GDM1 (cell line): Measurements from ENCODE around the gene FAM171A2.

ENCODE experiments used
- DNase-seq: peaks from one replicate; lab custom pipeline; 2025; lab: John Stamatoyannopoulos, UW

FAM171A2 gene

GRCh38 chr17:44323359-44324091, 40.1 kb downstream of the FAM171A2 start:
- DNase-seq: no peak

GRCh38 chr17:44322236-44322895, 41.3 kb downstream of the FAM171A2 start:
- no peak for DNase-seq

DNA sequence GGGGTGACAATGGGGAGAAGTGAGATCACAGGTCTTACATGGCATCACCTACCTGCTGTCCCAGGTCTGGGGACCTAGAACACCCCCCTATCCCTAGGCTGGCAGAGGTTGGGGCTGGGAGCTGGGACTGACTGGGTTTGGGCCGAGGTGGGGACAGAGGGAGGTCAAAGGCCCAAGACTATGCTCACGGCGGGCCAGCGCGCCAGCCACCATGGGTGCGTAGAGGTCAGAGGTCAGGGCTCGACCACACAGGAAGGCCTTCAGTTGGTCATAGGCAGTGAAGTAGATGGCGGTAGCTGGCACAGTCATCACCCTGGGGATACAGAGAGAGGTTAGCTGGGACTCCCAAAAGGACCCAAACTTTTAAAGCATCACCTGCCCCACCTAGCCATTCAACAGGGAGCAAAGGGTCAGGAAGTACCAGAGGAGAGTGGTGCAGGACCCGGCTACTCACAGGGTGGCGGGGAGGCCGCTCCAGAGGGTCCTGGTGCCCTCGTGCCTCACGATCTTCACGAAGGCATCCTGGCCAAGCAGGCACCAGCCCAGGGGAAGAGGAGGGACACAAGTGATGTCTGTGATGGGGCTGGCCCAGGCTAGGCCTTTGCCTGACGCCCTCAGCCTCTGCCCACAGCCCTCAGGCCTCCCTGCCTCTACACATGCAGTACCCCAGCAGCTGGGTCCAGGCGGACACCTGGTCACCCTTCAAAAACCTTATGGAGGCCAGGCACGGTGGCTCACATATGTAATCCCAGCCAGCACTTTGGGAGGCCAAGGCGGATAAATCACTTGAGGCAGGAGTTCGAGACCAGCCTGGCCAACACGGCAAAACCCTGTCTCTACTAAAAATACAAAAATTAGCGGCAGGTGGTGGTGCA, 42.2 kb downstream of the FAM171A2 start:
- DNase-seq: no peak

- no peak for DNase-seq
Measured at GRCh38 chr17:44320066-44320465, 43.6 kb downstream of the FAM171A2 start.

- DNase-seq: no peak
Measured at GRCh38 chr17:44318077-44318892, 45.4 kb downstream of the FAM171A2 start.

DNA sequence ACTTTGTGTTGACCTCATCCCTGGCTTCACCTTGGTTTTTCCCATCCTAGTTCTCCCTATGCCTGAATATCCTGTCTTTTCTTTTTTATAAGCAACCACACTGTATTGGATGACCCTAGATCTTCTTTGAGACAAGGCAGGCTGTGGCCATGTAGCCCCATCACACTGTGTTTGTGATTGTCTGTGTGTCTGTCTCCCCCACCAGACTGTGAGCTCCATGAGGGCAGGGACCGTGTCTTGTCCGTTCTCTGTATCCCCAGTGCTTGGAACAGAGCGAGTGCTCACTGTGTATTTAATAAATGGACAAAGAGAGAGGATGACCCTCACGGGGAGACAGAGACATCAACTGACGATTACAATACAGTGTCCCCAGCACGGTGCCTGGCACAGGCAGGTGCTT, 46.1 kb downstream of the FAM171A2 start:
- no peak for DNase-seq

DNA sequence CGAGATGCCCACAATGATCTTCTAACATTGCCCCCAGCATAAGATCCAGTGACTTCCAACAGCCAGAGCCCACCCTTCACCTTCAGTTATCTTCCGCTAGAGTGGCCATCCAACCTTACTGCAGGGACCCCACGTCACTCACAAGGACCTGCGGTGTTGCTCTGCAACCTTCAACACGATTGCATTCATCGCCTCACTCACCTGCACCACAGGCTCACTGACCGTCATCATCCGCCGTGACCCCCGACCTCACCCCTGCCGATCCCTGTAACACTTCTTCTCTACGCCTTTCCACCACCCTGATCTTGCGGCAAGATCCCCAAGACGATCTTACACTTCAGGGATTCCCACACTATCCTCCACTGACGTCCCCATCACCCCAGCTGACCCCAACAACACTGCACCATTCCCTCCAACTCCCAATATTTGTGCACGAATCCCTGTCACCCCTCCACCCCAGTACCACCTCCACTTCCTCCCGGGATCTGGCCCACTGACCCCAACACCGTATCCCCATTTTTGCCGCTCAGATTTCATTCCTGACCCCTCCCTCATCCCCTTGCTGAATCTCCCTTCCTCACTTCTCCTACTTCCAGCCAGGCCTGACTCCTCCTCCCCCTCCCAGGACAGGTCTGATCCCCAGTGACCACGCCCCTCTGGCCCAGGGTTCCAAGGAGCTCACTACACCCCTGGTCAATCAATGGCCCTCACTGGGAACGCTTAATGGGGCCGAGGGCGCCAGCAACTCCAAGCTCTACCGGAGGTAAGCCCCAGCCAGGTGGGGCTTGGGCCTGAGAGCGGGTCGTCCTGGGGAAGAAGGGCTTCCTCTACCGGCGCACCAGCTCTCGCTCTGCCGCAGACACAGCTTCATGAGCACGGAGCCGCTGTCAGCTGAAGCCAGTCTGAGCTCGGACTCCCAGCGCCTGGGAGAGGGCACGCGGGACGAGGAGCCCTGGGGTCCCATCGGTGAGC, 47.6 kb downstream of the FAM171A2 start:
- no peak for DNase-seq

DNA sequence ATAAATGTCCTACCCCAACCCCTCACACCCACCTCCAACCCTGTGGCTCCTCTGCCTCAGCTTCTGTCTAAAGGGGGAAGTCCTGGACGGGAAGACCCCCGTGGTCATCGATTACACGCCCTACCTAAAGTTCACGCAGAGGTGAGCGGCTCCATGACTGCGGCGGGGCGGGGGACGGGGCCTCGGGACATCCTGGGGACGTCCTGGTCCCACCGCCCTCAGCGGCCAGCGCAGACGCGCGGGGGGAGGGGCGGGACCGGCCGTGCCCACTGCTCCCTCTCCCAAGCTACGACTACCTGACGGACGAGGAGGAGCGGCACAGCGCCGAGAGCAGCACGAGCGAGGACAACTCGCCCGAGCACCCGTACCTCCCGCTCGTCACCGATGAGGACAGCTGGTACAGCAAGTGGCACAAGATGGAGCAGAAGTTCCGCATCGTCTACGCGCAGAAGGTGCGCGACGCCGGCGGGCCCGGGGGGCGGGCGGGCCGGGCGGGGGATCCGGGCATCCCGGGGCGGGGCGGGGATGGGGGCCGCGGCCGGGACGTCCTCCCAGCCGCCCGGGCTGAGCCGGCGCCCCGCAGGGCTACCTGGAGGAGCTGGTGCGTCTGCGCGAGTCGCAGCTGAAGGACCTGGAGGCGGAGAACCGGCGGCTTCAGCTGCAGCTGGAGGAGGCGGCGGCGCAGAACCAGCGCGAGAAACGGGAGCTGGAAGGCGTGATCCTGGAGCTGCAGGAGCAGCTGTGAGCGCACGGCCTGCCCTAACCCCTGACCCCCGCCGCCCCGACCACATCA, 48.6 kb downstream of the FAM171A2 start:
- DNase-seq: no peak

DNA sequence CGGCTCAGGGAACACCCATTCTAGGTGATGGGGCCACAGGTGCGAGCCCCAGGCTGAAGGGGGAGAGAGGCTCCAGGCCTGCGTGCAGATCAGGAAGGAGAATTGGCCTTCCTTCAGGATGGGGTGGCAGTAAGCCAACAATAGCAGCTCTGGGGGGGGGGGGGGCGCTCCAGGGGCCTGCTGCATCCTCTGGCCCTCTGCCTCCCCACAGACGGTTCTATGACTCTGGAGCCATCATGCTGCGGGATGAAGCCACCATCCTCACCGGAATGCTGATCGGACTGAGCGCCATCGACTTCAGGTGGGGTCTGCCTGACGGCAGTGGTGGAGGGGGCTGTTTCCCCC, 49.2 kb downstream of the FAM171A2 start:
- no peak for DNase-seq

GRCh38 chr17:44314031-44314430, 49.6 kb downstream of the FAM171A2 start:
- DNase-seq: no peak

GRCh38 chr17:44312396-44313104, 51.1 kb downstream of the FAM171A2 start:
- no peak for DNase-seq

DNA sequence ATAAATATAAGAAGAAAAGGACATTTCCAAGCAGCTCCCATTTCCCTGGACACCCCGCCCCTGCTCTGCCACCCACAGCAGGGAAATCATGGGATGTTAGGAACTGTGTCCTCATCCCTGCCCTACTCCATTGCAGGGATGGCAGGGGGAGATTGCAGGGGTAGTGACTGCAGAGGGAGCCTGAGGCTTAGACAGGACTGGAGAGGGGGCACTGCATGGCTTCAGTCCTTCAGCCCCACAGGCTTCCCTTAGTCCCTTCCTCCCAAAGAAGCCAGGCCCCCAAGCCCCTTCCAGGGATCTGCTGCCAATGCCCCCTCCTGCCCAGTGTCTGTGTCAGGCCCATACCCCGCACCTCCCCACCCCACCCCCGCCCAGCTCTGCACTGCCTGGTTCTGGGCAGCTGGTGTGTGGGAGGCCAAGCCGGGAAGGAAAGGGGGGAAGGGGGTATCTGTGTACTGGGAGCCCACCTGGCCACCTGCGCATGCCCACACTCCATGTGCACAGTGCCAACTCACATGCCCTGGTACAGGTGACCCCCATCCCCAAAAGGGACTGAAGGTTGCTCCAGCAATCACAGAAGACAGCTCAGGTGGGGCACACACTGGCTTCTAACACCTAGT, 52.0 kb downstream of the FAM171A2 start:
- DNase-seq: no peak

- no peak for DNase-seq
Measured at GRCh38 chr17:44310609-44311376, 52.9 kb downstream of the FAM171A2 start.

DNA sequence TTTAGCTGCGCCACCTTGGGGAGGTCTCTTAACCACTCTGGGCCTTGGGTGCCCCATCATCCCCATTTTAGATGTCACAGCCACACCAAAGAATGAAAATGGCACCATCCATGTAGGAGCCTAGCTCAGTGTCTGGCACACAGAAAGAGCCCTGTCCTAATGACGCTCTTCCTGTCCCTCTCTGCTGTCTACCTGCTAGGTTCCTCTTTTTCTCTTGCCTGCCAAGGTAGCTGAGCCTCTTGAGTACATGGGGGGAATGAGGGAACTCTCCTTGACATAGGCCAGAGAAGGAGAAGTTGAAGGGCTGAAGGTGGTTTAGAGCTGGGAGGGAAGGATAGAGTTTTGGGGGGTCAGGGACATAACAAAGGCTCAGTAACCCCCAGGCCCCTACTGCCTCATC, 53.5 kb downstream of the FAM171A2 start:
- DNase-seq: no peak

DNA sequence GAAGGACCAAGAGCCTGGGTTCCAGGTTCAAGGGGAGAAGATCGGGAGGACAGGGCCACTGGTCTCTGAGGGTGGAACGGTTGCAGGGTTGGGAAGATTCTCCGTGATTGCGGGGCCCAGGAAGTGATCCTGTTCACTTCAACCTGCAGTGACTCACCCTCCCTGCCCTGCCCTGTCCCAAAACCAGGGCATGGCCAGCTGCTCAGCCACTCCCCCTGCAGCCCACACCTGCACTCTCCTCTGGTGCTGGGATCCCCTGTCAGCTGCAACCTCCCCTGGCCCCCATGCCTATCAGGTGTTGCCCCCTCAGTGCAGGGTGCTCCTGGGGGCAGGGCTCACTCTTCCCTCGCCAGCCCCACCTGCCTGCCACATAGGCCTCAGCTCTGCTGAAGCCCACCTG, 54.2 kb downstream of the FAM171A2 start:
- DNase-seq: no peak

DNA sequence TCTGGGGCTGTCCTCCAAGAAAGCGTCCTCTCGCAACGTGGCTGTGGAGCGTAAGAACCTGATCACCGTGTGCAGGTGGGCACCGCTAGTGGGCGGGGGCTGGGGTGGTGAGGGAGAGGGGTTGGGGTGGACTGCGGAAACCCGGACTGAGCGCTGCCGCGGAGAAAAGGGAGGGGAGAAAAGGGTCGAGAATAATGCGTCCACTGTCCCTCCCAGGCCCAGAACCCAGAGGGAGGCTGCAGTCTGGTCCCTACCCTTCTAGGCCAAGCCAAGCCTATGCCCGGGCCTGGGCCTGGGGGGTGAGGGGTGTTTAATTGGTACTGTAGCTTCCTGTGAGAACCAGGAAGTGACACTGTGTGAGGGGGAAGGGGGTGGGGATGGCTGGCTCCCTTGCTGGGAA, 54.8 kb downstream of the FAM171A2 start:
- no peak for DNase-seq

GRCh38 chr17:44308320-44308818, 55.3 kb downstream of the FAM171A2 start, which contains the start of gene RUNDC3A:
Gene RUNDC3A (plus strand): TSS chr17:44308601. CDS start chr17:44308833, 232 bp downstream.
- DNase-seq: peak; percentile 80
